ENCODE data around the gene SNRK.

DNA sequence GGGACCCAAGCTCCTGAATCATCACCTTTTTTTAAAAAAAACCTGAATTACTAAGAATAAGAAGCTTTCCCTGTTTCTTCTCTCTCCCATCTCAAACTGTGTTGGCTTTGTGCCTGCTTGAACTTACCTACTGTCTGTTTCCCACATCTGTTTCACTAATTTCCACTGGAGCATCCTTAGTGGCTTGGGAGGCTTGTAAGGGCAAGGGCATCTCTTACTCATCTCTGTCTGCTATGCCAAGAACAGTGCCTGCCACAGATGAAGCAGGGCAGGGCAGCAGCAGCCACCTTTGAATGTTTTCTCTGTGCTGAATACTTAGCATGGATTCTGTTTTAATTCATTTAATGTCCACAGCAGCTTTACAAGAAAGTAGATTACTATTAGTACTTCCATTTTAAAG, 42.3 kb downstream of the SNRK start:
- TF ChIP-seq, protein P1, sequence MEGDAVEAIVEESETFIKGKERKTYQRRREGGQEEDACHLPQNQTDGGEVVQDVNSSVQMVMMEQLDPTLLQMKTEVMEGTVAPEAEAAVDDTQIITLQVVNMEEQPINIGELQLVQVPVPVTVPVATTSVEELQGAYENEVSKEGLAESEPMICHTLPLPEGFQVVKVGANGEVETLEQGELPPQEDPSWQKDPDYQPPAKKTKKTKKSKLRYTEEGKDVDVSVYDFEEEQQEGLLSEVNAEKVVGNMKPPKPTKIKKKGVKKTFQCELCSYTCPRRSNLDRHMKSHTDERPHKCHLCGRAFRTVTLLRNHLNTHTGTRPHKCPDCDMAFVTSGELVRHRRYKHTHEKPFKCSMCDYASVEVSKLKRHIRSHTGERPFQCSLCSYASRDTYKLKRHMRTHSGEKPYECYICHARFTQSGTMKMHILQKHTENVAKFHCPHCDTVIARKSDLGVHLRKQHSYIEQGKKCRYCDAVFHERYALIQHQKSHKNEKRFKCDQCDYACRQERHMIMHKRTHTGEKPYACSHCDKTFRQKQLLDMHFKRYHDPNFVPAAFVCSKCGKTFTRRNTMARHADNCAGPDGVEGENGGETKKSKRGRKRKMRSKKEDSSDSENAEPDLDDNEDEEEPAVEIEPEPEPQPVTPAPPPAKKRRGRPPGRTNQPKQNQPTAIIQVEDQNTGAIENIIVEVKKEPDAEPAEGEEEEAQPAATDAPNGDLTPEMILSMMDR (IDR thresholded peaks at IDR 0.05; ENCODE audit: insufficient read depth, low read length, poor library complexity, severe bottlenecking) = no peak
- no peak for TF ChIP-seq EZH2phosphoT487 (conservative IDR thresholded peaks at IDR 0.05; ENCODE audit: low read length)
